Brain microvascular endothelial cell (primary cell): Measurements from ENCODE around the gene C19orf73.
A peak's percentile ranks its signal among the peaks of the same experiment; 100 is the strongest.

Source experiments
- DNase-seq: peaks from one replicate; pipeline ENCODE4 v3.0.0-alpha.2; 2020
- H3K27ac ChIP-seq: fragments of 250-450 bp; sonication (Bioruptor Pico); 2 replicates; pipeline ENCODE4 v1.5.1; 2020; ENCODE audit warnings: mild to moderate bottlenecking, moderate library complexity
- H3K27me3 ChIP-seq: fragments of 250-450 bp; sonication (Bioruptor Pico); replicated peaks from 2 replicates; pipeline ENCODE4 v1.5.1; 2020; ENCODE audit warnings: mild to moderate bottlenecking
- H3K36me3 ChIP-seq: fragments of 250-450 bp; sonication (Bioruptor Pico); replicated peaks from 2 replicates; pipeline ENCODE4 v1.5.1; 2020; ENCODE audit warnings: mild to moderate bottlenecking
- H3K4me3 ChIP-seq: 2 replicates; pipeline ENCODE4 v1.5.1; 2011; ENCODE audit warnings: low read depth, mild to moderate bottlenecking, control low read depth, low read length, moderate library complexity
- in situ Hi-C: cut with HindIII; loops from 2 replicates; pipeline ENCODE4 v1.10.0; 2017; ENCODE audit warnings: low sequenced_read_pairs, low pct_ligation_motif_present
- TF ChIP-seq, protein P1 (sequence below): IDR thresholded peaks from 2 replicates; pipeline ENCODE4 v1.5.1; 2011; ENCODE audit warnings: low read depth, mild to moderate bottlenecking, moderate library complexity, low read length, control low read depth, inconsistent platforms; ENCODE audit errors: missing control alignments

Gene C19orf73

DNA sequence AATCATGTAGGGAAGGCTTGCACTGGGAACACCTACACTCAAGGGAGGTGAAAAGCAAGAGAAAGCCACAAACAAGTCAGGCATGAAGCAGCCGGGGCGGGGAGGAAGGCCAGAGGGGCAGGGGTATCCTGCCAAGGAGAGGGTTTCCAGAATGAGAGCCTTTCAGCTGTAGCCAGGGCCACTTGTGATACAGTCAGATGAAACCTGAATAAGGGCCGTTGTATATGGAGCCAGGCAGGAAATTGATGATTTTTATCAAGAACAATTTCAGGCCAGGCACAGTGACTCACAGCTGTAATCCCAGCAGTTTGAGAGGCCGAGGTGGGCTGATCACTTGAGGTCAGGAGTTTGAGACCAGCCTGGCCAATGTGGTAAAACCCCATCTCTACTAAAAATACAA is 43.0 kb upstream of the C19orf73 start:
- Histone ChIP-seq H3K36me3 (peaks cover 2% of the 10 kb centered on the region), H3K27ac (no peak overlapping the region), H3K27me3 (no peaks in the 10 kb centered on the region), H3K4me3 (no peak overlapping the region)
- in situ Hi-C loops: no loop called here
- peak; percentile 43 for DNase-seq
- TF ChIP-seq, protein P1, sequence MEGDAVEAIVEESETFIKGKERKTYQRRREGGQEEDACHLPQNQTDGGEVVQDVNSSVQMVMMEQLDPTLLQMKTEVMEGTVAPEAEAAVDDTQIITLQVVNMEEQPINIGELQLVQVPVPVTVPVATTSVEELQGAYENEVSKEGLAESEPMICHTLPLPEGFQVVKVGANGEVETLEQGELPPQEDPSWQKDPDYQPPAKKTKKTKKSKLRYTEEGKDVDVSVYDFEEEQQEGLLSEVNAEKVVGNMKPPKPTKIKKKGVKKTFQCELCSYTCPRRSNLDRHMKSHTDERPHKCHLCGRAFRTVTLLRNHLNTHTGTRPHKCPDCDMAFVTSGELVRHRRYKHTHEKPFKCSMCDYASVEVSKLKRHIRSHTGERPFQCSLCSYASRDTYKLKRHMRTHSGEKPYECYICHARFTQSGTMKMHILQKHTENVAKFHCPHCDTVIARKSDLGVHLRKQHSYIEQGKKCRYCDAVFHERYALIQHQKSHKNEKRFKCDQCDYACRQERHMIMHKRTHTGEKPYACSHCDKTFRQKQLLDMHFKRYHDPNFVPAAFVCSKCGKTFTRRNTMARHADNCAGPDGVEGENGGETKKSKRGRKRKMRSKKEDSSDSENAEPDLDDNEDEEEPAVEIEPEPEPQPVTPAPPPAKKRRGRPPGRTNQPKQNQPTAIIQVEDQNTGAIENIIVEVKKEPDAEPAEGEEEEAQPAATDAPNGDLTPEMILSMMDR: no peak

DNA sequence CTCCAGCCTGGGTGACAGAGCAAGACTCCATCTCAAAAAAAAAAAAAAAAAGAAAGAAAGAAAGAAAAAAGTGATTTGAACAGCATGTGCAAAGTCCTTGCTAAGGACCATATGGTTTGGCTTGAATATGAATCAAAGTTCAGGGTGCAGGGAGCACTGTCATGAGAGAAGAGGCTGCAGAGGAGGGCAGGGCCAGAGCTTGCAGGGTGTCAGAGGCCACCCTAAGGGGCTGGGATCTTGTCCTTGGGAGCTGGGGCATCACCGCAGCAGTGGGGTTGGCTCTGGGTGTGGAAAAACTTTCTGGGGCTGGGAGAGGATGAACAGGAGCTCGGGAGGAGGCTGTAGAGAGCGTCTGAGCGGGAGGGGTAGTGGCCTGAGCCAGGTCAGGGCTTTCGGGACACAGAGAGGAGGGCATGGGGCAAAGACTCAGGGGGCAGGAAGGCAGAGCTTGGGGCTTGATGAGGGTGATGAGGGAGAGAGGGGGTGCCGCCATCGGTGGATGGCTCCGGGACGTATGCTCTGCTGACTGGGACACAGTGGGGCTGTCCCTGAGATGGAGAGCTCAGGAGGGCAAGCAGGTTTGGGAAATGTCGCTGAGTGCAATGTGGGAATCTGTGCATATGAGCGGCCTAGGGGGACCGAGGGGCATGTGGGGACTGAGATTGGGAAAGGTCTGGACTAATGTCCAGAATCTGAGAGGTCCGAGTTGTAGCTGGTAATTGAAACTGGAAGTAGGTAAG is 41.7 kb upstream of the C19orf73 start:
- Histone ChIP-seq H3K27me3 (no peaks in the 10 kb centered on the region), H3K27ac (no peak overlapping the region), H3K4me3 (no peak overlapping the region), H3K36me3 (peaks cover 2% of the 10 kb centered on the region)
- in situ Hi-C loops: no loop called here
- TF ChIP-seq, protein P1: no peak
- no peak for DNase-seq

DNA sequence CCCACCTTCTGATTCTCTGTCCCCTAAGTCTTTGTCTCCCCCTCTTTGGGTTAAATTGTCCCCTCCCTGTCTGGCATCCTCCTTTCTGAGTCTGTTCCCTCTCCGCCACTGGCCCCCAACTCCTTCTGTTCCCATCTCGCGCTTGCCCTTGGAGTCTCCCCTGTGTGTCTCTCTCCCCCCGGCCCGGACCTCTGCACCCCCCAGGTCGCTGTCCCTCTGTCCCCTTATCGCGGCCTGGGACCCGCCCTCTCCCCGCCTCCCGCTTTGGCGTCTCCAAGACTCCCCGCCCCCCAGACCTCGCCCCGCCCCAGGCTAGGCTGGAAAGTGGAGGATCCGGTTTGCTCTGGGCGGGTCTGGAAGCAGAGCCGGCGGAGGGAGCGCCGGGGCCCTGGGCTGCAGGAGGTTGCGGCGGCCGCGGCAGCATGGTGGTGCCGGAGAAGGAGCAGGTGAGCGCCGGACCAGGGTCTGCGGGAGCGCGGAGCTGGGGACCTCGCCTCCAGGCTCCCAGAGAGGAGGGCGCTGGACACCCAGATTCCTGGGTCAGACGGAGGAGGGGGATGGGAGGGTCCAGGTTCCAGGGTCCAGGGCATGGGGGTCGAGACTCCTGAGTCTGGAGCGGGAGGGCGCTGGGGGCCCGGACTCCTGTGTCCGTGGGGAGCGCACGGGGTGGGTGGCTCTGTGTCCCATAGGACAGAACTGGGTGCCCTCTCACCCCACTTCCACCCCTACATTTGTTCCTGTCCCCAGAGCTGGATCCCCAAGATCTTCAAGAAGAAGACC is 38.7 kb upstream of the C19orf73 start, which contains the start of gene TRPM4:
Gene TRPM4 (plus strand): TSS at position 348 of the 780 bp plus-strand sequence. CDS start 75 bp downstream, at position 423.
- in situ Hi-C loops: no loop called here
- TF ChIP-seq, protein P1: no peak
- Histone ChIP-seq H3K4me3 (peak within 1 kb of the TSS; percentile 92), H3K27me3 (no peaks in the 10 kb centered on the region), H3K27ac (peak within 1 kb of the TSS; percentile 28), H3K36me3 (peaks cover 2% of the 10 kb centered on the region)
- peak; percentile 74 for DNase-seq

DNA sequence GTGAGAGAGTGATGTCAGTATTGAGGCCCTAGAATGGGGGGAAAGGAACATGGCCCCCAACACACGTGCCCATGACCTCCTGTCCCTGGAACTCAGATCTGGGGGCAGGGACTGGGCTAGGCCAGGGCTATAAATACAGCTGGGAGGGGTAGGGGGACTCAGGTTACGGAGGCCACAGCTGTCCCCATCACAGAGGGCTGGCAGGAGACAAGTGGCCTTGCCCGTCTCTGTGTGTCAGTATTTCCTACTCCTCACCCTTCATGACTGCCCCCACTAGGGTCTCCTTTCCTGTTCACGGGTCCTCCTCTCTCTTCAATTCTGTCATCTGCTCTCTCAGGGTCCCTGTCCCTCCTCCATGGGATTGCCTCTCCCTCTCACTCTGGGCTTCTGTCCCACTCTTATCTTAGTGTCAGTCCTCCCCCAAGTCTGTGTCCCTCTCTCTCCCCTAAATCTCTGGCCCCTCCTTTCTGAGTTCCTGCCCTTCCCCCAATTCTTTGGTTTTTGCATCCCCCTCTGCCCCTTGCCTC is 36.9 kb upstream of the C19orf73 start:
- Histone ChIP-seq H3K27ac (no peak overlapping the region), H3K36me3 (no peaks in the 10 kb centered on the region), H3K27me3 (no peaks in the 10 kb centered on the region), H3K4me3 (no peak overlapping the region)
- in situ Hi-C loops: no loop called here
- TF ChIP-seq, protein P1: no peak
- DNase-seq: no peak

DNA sequence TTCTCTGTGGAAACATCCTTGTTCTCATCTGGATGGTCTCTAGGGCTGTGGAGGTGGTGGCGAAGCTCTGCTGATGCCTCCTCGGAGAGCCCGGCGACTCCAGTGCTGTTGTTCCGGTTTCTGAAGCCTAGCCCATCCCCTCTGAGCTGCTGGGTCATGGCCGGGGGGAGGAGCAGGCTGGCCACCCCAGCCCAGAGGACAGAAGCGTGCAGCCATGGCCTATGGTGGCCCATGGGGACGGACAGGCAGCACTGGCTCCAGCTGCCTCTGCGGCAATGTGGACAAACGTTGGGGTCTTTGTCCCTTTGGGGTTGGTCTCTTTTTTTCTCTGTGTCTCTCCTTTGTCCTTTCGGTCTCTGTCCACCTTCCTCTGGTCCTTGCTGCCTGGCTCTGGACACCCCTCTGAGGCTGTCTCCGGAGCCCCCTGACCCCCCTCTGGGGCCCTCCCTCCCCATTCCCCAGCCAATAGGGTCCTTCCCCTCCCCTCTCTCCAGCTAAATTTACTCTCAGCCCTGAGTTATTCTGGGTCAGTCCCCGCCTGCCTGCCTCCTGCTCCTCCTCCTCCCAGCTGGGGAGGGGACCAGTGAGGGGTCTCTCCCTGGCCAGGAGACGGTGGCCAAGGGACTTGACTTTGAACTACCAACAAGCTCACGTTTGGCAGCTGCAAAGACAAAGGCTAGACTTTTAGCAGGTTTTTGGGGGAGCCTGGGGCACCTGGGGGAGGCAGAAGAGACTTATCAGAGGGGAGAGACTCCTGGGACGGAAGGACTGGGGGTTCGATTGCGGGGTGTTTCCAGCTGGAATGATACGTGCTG is 36.3 kb upstream of the C19orf73 start, which contains the start of gene HRC:
Gene HRC (minus strand): TSS at position 392 of the 815 bp plus-strand sequence. CDS start 159 bp downstream, at position 233.
- no peak within 1 kb of the TSS for H3K4me3 ChIP-seq

More for the DNA sequence above, 36.3 kb upstream of the C19orf73 start, which contains the start of gene HRC:
- DNase-seq: no peak
- Histone ChIP-seq H3K27ac (no peak within 1 kb of the TSS), H3K27me3 (no peaks in the 10 kb centered on the region), H3K36me3 (no peaks in the 10 kb centered on the region)
- TF ChIP-seq, protein P1: no peak
- in situ Hi-C loops: no loop called here
